Cardiac muscle cell (in vitro differentiated cells and primary cell): ENCODE results near the gene WHRN. TPM values are rescaled to one million over a fixed set of nuclear protein-coding genes. Genes with fewer than 3 reads are reported as not detected.

ENCODE experiments used
- DNase-seq, 2 donors: peaks; one replicate each; pipeline versions ENCODE4 v3.0.0 to v3.0.0-alpha.2; 2010 to 2017; ENCODE audit warnings: low read depth in 1 of 2, low spot score in 1 of 2
- H3K27ac ChIP-seq: fragments of 200-600 bp; sonication (generic); 2 replicates; pipeline ENCODE4 v1.5.1; 2016
- H3K27me3 ChIP-seq: fragments of 200-600 bp; sonication (generic); 2 replicates; pipeline ENCODE4 v1.6.0; 2016; ENCODE audit warnings: control low read depth
- H3K36me3 ChIP-seq: fragments of 200-600 bp; sonication (generic); 2 replicates; pipeline ENCODE4 v1.5.1; 2016; ENCODE audit warnings: control low read depth
- H3K4me1 ChIP-seq: fragments of 200-600 bp; sonication (generic); 2 replicates; pipeline ENCODE4 v1.8.1; 2017; ENCODE audit warnings: low read depth, mild to moderate bottlenecking, mixed run types
- H3K4me3 ChIP-seq: fragments of 200-600 bp; sonication (generic); 2 replicates; pipeline ENCODE4 v1.5.1; 2016; ENCODE audit warnings: mild to moderate bottlenecking
- H3K9me3 ChIP-seq: fragments of 200-600 bp; sonication (generic); 2 replicates; pipeline ENCODE4 v1.5.1; 2017; ENCODE audit warnings: low read depth, mild to moderate bottlenecking, control low read depth
- polyA plus RNA-seq: library from polyadenylated mRNA; unstranded; fragments of >200 nt; fragmentation: Nextera tagmentation; extraction: Ambion mirVana; gene quantifications from 2 replicates; pipeline ENCODE4 v1.2.1, GENCODE V29; 2016
- total RNA-seq: library from RNA; depleted of rRNA; stranded (reverse); fragments of >200 nt; gene quantifications from 2 replicates; pipeline ENCODE4 v1.2.3, GENCODE V29; 2016
- TF ChIP-seq, protein P1 (sequence below): IDR thresholded peaks from 2 replicates; pipeline ENCODE4 v1.5.1; 2012; ENCODE audit warnings: low read depth, mild to moderate bottlenecking, low read length

WHRN gene
- total and polyA plus RNA-seq, 2 experiments from 2014 or later, result 10.8 to 12.5 TPM

DNA sequence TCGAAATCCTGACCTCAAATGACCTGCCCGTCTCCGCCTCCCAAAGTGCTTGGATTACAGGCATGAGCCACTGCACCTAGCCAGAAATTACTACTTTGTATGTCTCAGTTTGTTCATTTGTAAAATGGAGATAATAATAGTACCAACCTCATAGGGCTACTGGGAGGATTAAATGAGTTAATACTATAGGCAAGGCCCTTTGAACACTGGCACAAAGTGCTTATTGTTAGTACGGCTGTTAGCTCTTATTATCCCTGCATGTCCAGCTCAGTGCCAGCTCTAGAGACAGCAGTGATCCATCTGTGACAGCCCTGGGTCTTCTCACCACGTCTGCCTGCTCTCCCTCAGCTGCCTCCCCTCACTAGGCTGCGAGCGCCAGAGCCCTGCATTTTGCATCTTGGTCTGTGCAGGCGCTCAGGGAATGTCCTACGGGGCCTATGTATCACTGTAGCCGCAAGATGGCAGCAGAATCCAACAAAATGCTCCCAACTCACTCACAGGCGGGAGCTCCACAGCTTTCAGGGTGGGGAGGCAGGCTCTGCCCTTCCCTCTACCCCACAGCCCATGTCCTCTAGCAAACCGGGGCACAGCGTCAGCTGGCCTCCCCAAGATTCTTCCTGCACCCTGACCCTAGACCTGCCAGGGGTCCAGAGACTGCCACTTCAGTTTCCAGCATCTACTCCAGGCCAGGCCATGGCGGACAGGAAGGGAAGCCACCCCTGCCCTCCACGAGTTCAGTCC, 99.8 kb downstream of the WHRN start:
- TF ChIP-seq, protein P1, sequence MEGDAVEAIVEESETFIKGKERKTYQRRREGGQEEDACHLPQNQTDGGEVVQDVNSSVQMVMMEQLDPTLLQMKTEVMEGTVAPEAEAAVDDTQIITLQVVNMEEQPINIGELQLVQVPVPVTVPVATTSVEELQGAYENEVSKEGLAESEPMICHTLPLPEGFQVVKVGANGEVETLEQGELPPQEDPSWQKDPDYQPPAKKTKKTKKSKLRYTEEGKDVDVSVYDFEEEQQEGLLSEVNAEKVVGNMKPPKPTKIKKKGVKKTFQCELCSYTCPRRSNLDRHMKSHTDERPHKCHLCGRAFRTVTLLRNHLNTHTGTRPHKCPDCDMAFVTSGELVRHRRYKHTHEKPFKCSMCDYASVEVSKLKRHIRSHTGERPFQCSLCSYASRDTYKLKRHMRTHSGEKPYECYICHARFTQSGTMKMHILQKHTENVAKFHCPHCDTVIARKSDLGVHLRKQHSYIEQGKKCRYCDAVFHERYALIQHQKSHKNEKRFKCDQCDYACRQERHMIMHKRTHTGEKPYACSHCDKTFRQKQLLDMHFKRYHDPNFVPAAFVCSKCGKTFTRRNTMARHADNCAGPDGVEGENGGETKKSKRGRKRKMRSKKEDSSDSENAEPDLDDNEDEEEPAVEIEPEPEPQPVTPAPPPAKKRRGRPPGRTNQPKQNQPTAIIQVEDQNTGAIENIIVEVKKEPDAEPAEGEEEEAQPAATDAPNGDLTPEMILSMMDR, result peak; percentile 85
- peak; percentile 85 for DNase-seq
- H3K4me1 ChIP-seq, result no peaks in the 10 kb centered on the region

DNA sequence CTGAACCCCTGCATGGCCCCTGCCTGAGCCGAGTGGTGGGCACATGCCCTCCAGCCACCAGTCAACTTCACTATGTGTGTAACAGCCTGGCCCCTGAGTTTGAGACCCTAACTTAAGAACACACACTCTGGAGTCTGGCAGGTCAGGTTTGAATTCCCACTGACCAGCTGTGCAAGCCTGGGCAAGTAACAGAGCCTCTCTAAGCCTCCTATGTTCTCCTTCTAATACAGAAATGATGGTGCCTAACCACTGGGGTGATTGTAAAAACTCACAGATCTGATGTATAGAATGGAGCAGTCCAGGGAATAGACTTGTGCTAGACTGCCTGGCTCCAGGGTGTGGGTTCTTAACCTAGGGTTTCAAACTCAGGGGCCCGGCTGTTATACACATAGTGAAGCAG, 100.7 kb downstream of the WHRN start:
- TF ChIP-seq, protein P1, result no peak
- Histone ChIP-seq H3K36me3 (no peaks in the 10 kb centered on the region), H3K4me1 (no peaks in the 10 kb centered on the region), H3K4me3 (no peak overlapping the region), H3K9me3 (no peaks in the 10 kb centered on the region), H3K27me3 (no peaks in the 10 kb centered on the region), H3K27ac (no peak overlapping the region)
- no peak for DNase-seq

More for the DNA sequence above, 99.8 kb downstream of the WHRN start:
- no peak overlapping the region for H3K4me3 ChIP-seq
- no peaks in the 10 kb centered on the region for H3K27me3 ChIP-seq
- no peak overlapping the region for H3K27ac ChIP-seq
- no peaks in the 10 kb centered on the region for H3K36me3 ChIP-seq
- no peaks in the 10 kb centered on the region for H3K9me3 ChIP-seq

DNA sequence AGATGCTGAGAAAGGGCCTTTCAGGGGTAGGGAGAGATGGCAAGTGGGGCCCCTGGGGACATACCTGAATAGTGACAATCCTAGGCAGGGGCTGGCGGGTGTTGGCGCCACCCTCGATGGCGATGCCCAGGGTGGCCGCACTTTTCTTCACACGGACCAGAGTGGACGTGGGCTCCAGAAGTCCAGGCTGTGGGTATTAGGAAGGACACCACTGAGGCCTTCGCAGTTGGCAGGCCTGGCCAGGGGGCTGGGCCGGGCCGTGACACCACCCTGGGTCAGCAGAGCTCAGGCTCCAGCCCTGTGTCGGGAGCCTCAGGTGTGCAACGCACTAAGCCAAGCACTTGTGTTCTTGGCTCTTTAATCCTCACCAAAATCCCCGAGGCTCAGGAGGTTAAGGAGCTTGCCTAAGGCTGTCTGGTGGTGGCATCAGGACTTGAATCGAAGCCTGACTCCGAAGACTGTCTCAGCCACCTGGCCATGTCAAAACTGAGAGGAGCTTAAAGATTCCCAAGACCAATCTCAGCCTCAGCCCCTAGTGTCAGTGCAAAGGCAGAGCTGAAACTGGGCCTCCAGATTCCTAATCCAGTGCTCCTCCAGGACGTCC, 102.0 kb downstream of the WHRN start:
- Histone ChIP-seq H3K4me3 (no peak overlapping the region), H3K4me1 (no peaks in the 10 kb centered on the region), H3K9me3 (no peaks in the 10 kb centered on the region), H3K27me3 (no peaks in the 10 kb centered on the region), H3K27ac (no peak overlapping the region), H3K36me3 (no peaks in the 10 kb centered on the region)
- TF ChIP-seq, protein P1, result no peak
- DNase-seq, result no peak

DNA sequence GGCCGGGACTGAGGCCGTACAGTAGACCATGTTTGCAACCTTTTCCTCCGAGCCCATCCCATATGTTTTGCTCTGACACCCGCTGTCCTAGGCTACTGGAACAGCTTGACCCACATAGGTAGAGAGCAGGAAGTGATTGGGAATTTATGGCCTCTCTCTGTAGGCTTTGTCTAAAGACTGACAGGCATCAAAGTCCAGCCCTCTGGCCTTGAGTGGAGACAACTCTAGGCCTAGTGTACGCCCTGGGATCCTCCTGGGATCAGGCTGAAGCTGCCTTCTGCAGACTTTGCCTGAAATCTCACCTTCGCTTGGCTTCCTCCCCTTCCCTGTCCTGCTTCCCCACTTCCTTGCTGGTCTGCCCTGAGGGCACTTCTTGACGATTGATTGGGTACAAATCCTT, 103.9 kb downstream of the WHRN start:
- DNase-seq, result no peak
- no peaks in the 10 kb centered on the region for H3K36me3 ChIP-seq
- no peaks in the 10 kb centered on the region for H3K9me3 ChIP-seq
- no peak overlapping the region for H3K4me3 ChIP-seq
- no peaks in the 10 kb centered on the region for H3K4me1 ChIP-seq
- H3K27me3 ChIP-seq, result no peaks in the 10 kb centered on the region
- TF ChIP-seq, protein P1, result no peak
- no peak overlapping the region for H3K27ac ChIP-seq

DNA sequence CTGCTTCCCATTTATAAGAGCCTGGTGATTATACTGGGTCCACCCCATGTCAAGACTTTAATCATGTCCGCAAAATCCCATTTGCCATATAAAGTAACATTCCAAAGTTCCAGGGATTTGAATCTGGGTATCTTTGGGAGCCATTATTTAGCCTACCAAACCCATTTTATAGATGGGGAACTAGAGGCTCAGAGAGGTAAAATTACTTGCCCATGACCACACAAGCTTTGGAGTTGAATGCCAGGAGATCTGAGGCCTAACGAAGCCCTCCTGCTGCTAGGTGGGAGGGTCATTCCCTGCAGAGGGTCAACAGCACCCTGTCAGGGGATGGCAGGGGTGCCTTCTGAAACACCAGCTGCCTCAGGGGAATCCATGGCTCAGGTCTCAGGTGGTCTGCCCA, 104.5 kb downstream of the WHRN start:
- TF ChIP-seq, protein P1, result no peak
- H3K9me3 ChIP-seq, result no peaks in the 10 kb centered on the region
- DNase-seq, result no peak
- H3K4me1 ChIP-seq, result no peaks in the 10 kb centered on the region
- no peak overlapping the region for H3K27ac ChIP-seq
- H3K27me3 ChIP-seq, result no peaks in the 10 kb centered on the region
- H3K4me3 ChIP-seq, result no peak overlapping the region
- H3K36me3 ChIP-seq, result no peaks in the 10 kb centered on the region
